HUDEP-2 (cell line): ENCODE results near the gene ALOX5AP.

Source experiments
- DNase-seq, 76 experiments: peaks; one replicate each; lab custom pipeline; 2025; ENCODE audit not compliant: unreplicated experiment in 76 of 76; lab: John Stamatoyannopoulos, UW

Gene ALOX5AP

GRCh38 chr13:30796132-30796572 lies 60.8 kb downstream of the ALOX5AP start:
- DNase-seq = no peak

DNA sequence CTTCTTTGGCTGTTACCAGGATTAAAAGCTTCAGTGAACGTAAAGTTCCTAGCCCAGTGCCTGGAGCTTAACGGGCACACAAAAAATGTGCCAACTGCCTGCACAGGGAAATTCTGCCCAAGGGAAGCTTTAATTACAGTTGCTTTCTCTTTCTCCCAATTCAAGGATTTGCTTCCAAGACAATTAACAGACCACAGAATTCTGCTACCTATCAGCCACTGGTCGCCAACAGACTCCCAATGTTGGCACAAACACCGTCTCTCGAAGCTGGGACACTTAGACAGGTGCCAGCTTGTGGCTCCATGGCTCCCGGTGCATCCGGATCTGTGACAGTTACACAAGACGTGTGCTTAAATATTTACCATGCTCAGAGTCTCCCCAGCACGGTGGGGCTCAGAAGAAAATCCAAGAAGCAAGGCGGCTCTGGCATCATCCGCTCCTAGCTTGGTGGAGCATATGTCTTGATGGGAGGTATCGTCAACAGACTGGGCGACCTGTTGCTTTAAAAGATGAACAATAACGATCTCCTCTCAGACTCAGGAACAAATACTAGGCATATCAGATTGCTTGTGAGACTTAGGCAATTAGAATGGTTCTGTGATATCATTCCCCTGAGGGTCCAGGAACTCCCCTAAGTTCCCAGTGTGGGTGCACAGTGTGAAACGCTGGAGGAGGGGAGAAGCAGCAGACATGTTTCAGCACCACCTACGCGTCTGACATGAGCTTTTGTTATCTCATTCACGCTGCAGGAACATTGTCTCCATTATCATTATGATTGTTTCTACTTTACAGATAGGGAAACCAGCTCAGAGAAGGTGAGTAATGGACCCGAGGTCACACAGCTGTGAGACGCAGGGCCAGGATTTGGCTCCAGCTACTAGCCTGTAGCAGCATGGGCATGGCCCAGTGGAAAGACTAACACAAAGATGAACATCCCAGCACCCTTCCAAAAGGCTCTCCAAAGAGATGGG lies 61.6 kb downstream of the ALOX5AP start:
- no peak for DNase-seq

- no peak for DNase-seq
Observed at GRCh38 chr13:30797847-30798535, 62.6 kb downstream of the ALOX5AP start.

GRCh38 chr13:30798776-30799355 lies 63.5 kb downstream of the ALOX5AP start:
- DNase-seq = no peak

- no peak for DNase-seq
Observed at GRCh38 chr13:30799356-30799824, 64.0 kb downstream of the ALOX5AP start.

DNA sequence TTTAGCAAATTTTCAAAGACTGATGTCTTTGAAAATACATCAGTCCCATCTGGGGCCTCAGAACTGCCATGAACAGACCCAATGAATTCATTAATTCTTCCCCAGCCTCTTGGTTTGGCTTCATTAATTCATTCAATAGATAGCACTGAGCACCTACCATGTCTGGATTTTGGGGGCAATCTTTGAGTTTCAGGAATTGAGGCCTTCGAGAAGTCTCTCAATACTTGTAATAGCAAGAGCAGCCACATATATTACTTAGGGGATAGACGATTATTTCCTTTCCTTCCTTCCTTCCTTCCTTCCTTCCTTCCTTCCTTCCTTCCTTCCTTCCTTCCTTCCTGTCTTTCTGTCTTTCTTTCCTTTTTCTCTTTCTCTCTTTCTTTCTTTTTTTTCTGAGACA lies 64.8 kb downstream of the ALOX5AP start:
- no peak for DNase-seq

DNA sequence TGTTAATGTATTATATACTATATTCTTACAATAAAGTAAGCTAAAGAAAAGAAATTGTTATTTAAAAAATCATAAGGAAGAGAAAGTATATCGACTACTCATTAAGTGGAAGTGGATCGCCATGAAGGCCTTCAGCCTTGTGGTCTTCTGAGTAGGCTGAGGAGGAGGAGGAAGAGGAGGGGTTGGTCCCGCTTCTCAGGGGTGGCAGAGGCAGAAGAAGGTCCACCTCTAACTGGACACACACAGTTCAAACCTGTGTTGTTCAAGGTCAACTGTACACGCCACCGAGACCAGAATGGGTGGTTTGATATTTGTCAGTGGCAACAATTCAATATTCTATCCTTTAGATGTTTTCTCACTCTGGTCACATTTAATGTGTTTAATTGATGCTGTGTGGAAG lies 67.2 kb downstream of the ALOX5AP start:
- no peak for DNase-seq

DNA sequence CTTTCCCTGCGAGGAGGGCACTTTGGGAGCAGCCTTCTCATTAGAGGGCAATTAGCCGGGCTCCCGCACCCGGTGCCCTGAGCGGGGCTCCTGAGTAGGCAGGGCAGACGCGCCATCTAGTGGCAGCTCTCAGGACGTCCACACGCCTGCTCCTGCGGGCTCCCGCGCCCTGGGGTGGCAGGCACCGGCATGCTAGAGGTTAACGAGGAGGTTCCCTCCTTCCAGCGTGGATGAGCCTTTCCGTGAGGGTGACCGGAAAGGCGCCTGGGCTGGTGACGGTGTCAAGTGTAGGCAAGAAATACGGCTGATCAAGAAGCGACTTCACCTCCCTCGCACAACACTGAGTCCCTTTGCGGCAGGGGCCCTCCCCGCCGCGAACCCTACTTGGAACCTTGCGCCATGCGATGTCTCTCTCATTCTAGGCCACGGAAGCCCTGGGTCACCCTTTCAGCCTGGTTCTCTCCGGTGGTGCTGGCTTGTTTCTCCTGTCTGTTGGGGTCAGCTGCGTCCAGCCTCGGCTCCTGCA lies 67.7 kb downstream of the ALOX5AP start:
- DNase-seq = peak in 66 of 76 experiments; percentile 2 to 74 (median 48)

DNA sequence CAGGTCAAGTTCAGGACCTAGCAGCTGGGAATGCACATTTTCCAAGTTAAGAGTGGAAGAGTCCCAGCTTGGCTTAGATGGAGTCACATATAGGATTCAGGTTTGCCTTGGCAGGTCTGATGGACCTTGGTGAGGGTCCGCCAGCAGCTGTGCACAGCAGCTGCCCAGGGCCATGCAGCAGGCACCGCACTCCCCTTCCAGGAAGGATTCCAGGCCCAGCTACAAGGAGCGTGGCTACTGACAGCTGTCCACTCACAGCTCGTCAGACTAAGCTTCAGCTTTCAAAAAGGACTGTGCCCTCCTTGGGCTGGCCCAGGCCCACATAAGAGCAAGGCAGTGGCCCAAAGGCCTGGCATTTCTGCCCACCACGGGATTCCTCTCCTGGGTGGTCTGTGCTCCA lies 68.4 kb downstream of the ALOX5AP start:
- no peak for DNase-seq

DNA sequence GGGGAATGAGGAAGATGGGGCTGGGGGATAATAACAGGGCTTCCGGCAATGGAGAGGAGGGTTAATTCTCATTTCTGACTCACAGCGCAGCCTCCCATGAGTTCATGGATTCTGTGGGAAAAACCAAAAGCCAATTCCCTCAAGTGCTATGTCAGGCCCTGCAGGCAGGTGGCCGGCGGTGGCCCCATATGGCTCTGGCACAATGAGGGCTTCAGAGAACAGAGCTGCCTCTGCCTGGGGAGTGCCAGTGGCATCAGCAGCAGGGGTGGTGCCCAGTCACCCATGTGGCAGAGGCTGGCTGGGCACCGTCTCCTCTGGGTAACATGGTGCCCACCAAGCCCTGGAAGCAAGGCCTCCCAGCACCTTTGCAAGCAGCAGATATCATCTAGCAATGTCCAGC lies 69.1 kb downstream of the ALOX5AP start:
- no peak for DNase-seq

- DNase-seq = no peak
Observed at GRCh38 chr13:30805132-30805537, 69.8 kb downstream of the ALOX5AP start.

DNA sequence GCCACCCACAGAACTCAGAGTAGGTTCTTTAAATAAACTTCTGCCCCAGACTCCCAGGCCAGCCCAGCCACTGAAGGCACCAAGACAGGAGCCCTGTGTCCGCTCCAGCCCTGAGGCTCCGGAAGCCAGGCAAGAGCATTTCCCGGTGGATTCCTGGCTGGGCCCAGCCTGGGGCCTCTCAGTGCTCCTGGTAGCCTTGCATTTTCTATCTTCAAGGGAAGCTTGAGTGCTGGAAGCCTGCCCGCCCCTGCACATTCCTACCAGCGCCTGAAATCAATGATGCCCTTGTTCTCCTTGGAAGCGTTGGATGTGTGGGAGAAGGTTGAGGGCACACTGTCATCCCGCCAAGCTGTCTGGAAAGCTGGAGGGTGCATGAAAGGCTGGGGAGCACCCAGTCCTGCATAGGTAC lies 70.3 kb downstream of the ALOX5AP start:
- DNase-seq = no peak

DNA sequence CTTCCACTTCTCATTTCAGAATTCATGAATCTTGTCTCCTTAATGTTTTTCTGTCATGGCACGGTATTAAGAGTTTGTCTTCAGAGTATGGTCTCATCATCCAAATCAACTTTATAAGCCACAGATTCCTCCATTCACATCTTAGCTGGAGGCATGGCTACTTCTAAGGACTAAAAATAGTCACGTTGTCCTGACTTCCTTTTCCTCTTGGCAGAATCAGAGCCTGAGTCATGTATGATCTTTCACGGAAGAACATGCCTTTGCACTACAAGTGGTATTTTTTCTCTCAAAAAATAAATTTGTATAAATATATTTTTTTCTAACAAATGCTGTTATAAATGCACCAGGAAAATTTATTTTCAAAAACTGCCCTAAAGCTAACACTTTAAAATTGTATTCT lies 71.4 kb downstream of the ALOX5AP start:
- no peak for DNase-seq

GRCh38 chr13:30807392-30807791 lies 72.0 kb downstream of the ALOX5AP start:
- DNase-seq = no peak

- DNase-seq = no peak
Observed at GRCh38 chr13:30808600-30808999, 73.3 kb downstream of the ALOX5AP start.

GRCh38 chr13:30809787-30810186 lies 74.4 kb downstream of the ALOX5AP start:
- DNase-seq = no peak

DNA sequence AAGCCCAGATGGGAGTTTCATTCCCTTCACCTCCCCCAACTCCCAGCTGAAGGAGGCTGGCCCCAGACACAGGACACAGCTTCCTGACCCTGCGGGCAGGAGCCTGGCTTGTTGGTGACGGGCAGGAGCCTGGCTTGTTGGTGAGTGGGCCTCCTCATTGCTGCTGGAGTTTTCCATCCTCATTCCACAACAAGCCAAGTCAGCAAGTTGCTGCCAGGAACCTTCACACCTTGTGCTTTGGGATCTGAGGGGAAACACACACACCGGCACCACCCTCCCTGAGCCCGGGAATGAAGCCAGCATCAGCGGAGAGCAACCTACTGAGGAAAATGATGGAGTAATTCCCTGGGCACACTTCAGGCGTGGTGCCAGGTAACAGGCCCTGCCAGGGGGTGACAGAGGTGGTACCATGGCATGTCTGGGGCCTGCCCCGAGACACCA lies 74.9 kb downstream of the ALOX5AP start:
- DNase-seq = no peak

- DNase-seq = no peak
Observed at GRCh38 chr13:30810801-30811200, 75.5 kb downstream of the ALOX5AP start.
